PFSK-1 (cell line): Measurements from ENCODE around the gene PPP2R2C.

Source experiments
- FOXP2 ChIP-seq: optimal IDR thresholded peaks from 2 replicates; pipeline ENCODE3; 2011; ENCODE audit warnings: borderline replicate concordance, control low read depth, inconsistent platforms; ENCODE audit not compliant: insufficient read depth; ENCODE audit errors: extremely low read length, extremely low read depth
- POLR2AphosphoS5 ChIP-seq: IDR thresholded peaks from 2 replicates; pipeline ENCODE4 v1.6.1; 2012; ENCODE audit warnings: low read depth, mild to moderate bottlenecking, control low read depth, low read length, moderate library complexity
- TAF1 ChIP-seq: IDR thresholded peaks from 2 replicates; pipeline ENCODE4 v1.6.1; 2012; ENCODE audit warnings: low read length, control low read depth, borderline replicate concordance; ENCODE audit not compliant: insufficient read depth

GRCh38 chr4:6424425-6424824 lies 48.0 kb downstream of the PPP2R2C start:
- no peak for TF ChIP-seq FOXP2
- TF ChIP-seq TAF1 = no peak
- no peak for TF ChIP-seq POLR2AphosphoS5
